Activated T-helper 1 cell treated with Interleukin-2 at 50 U/mL for 16 hours (primary cell): ENCODE results near the gene MARS2.
"Not testable (repeated sequence)": the region's sequence is repeated elsewhere in the genome, so short reads cannot be mapped to it uniquely, and the experiment has no call there.

Experiments used
- DNase-seq: peaks from one replicate; pipeline ENCODE4 v3.0.0-alpha.2; 2020; ENCODE audit warnings: low read depth

MARS2 gene

DNA sequence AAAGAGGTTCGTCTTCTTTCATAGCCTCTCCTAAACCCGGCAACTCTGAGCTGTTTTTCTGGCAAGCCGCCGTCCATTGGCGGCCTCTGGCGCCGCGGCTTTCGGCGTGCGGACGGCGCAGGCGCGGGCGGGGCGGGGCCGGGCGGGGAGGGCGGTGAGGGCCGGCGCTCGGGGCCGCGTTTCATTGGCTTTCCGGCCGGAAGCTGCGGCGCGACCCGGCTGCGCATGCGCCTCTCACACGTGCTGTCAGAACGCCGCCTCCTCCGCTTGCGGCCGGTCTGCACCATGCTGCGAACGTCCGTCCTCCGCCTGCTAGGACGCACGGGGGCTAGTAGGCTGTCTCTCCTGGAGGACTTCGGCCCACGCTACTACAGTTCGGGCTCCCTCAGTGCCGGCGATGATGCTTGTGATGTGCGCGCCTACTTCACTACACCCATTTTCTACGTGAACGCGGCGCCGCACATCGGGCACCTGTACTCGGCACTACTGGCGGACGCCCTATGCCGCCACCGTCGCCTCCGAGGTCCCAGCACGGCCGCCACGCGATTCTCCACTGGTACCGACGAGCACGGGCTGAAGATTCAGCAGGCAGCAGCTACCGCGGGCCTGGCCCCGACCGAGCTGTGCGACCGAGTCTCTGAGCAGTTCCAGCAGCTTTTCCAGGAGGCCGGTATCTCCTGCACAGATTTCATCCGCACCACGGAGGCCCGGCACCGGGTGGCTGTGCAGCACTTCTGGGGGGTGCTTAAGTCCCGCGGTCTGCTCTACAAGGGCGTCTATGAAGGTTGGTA lies at the start of gene MARS2:
Gene MARS2, plus strand, starts transcription at position 249 of the 791 bp plus-strand sequence. Its CDS starts 37 bp downstream, at position 286.
- peak; percentile 93 for DNase-seq

DNA sequence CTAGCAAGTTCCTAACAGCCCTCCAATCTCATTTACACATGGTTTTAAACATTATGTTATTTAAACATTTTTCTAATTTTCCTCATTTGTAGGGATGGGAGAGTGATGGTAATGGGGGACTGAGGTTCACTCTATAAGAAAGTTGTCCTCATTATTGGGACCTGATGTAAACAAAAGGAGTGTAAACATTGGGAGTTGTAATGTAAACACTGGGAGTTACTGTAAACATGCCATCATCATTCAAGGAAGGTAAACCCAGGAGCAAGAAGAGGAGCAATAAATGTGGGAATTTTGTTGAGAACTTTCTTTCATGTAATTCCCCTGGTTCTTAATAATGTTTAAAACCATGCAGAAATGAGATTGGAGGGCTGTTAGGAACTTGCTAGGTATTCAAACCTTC lies 47.6 kb upstream of the MARS2 start:
- DNase-seq = no peak

DNA sequence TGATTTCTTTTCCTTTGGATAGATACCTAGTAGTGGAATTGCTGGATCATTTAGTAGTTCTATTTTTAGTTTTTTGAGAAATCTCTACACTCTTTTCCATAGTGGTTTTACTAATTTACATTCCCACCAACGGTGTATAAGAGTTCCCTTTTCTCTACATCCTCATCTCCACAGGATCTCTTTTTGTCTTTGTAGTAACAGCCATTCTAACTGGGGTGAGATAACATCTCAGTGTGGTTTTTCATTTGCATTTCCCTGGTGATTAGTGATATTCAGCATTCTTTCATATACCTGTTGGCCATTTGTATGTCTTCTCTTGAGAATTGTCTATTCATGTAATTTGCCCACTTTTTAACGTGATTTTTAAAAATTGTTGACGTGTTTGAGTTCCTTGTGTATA lies 43.5 kb upstream of the MARS2 start:
- DNase-seq = no peak

DNA sequence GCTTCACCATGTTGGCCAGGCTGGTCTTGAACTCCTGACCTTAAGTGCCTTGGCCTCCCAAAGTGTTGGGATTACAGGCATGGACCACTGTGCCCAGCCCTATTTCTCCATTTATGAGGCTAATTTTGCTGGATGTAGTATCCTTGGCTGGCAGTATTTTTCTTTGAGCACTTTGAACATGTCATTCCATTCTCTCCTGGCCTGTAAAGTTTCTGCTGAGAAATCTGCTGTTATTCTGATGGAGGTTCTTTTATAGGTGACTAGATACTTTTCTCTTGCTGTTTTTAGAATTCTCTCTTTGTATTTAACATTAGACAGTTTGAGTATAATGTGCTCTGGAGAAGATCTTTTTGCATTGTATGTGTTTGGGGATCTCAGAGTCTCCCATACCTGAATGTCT lies 38.9 kb upstream of the MARS2 start:
- no peak for DNase-seq

DNA sequence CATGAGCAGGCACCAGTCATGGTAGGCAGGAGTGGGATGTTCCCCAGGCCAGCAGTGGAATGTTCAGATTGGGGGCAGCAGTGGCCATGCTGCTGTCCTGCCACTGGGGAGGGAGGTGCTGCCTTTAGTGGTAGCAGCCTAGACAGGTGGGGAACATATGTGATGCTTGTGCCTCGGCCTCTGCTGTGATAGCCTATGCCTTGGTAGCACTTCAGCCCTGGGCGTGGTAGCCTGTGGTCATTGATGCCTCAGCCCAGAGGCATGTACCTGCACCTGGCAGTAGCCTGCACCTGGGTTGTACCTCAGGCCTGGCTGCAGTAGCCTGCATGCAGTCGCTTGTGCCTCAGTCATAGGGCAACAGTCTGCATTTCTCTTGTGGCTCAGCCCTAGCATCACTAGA lies 36.9 kb upstream of the MARS2 start:
- DNase-seq = no peak

DNA sequence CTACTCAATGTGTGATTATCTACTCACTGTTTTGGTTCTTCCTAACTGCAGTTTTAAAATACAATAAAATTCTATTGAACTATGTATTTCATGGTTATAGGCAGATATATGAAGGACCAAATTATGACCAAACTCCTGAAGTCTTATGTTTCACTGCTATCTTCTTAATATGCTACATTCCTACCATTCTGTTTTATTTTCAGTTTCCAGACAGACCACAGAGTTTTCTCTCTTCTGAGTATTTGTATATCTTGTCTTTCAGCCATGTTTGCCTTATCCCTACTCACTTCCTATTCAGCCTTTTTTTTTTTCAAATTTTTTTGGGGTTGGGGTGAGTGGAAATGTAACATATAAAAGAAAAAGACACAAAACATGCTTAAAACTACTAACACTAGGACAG lies 36.1 kb upstream of the MARS2 start:
- no peak for DNase-seq

DNA sequence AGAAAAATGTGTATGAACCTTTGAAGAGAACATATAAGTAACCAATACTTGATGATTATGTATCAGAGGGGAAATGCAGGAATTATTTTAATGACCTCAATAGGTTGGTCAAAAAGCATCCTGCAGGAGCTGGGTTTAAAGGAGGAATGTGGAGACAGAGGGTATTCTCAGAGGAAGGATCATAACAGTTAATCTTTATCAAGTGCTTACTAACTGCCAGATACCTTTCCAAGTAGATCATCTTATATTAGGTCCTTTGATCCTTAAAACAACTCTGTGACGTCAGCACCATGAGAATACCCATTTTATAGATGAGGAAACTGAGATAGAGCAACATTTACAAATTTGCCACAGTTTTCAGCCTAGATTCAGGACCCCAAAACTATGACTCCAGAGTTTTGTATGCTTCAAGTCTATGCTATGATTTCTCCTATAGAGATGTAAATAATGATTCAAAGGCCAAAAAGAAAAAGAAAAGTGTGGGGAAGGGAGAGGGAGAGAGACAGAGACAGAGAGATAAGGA lies 32.7 kb upstream of the MARS2 start:
- DNase-seq = no peak

DNA sequence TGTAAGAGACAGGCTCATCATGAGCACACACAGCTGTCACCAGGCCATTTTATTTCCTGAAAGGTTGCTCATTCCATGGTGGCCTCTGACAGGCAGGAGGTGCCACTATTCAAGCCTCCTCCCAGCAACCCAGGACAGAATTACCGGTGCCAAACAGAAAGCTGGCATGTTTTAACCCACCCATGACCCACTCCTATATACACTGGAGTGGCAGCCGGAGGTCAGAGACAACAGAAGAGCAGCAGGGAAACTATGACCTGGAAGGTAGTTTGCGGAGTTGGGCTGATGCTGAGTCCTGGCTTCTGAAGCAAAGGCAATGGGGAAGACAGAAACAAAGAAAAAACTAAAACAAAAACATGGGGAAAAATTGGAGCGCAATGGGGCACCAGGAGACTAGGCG lies 32.1 kb upstream of the MARS2 start:
- DNase-seq = no peak

DNA sequence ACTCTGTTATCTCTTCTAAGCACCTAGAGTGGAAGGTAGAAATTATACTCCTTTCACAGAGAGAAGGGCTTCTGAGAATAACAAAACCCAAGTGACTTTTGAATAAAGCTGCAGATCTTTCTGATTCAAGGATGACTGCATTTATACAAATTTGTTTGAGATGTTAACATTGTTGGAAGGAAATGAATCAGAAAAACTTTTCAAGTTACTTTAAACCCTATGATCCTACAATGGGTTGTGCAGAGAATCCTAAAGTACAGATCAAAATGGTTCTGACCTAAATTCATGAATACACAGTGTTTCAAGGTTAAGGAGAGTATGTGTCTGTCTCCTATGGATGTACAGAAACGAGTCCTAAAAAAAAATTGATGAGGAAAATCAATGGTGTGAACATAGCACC lies 31.6 kb upstream of the MARS2 start:
- DNase-seq = no peak

DNA sequence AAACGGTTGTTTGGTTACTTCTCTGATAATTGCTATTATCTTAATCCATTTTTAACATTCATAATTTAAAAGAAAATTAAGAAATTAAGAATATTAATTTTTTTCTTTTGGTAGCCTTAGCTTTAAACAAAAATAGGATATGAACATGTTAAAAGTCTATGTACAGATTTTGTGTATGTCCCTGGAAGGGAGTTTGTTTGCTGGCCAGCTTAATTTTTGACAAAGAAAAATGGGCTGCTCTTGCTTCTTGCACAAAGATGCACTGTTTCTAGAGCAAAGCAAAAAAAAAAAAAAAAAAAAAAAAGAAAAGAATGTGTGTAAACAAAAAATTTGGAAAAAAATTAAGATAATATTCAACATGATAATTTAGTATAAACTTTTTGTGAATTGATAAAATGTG lies 31.1 kb upstream of the MARS2 start:
- DNase-seq = no peak

DNA sequence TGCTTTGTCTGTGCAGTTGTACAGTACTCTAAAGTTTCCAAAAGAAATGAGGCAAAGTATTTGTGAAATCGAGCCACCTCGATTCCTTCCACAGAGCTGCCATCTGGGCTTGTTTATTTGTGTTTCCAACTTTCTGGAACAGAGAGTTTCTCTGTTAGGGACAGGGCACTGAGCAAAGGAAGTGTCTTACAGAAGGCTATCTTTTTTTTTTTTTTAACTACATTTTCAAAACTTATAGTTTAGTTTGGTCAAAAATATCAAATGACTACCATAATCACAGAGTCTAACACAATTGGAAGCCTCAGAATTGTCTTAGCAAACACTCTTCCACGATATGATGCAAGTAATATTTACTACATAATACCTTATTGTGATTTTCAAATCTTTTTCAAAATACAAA lies 30.6 kb upstream of the MARS2 start:
- DNase-seq = no peak

DNA sequence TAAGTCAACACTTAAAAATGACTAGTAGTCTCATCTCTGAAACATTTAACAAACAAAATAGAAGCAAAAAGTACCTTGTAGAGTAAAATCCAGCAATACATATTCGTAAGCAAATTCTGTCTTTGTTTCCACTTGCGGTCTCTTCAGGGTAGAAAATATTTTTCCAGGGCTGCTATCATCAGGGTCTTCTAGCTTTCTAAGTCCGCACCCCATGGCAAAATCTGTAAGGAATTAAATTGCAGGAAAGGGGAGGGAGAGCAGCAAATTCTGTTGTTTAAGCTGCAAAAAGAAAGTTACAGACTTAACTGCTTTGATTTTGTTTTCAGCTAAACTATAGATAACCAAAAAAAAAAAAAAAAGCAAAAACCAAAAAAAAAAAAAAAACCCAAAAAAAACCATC lies 29.9 kb upstream of the MARS2 start, which contains the start of gene RFTN2:
Gene RFTN2, minus strand, starts transcription at position 342 of the 400 bp plus-strand sequence. Its CDS starts 129 bp downstream, at position 213.
- no peak for DNase-seq

DNA sequence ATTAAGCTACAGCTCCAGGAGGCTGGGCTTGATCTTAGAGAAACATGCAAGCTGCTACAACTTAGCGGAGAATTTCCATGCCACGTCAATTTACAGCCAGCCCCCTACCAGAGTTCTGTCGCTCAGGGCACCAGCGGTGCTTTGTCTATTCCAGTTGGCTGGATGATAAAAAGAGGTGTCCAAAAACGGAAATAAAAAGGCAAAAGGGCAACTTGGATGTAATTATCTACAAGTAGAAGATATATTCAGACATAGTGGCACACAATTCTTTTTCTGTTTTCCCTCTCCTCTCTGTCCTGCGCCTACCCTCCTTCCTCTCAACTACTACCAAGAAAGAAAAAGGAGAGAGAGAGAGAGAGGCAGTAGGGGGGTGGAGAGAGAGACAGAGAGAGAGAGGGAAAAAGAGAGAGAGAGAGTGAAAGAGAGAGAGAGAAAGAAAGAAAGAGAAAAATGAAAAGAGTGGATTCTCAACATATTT lies 29.4 kb upstream of the MARS2 start:
- DNase-seq = no peak

DNA sequence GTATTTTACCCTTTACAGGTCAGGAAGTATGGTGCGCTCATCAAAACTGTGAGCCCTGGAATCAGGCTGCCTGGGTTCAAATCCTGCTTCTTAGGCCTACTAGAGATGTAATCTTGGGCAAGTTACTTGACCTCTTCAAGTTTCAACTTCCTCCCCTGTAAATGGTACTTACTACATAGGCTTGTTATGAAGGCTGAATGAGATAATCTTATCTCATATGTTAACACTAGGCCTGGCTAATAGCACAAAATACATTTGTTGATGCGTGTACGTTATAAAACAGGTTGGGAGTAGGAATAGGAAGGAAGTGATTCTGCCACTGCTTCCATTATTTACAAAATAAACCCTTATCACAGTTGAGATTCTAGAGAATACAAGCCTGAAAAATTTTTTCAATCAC lies 28.1 kb upstream of the MARS2 start:
- no peak for DNase-seq

DNA sequence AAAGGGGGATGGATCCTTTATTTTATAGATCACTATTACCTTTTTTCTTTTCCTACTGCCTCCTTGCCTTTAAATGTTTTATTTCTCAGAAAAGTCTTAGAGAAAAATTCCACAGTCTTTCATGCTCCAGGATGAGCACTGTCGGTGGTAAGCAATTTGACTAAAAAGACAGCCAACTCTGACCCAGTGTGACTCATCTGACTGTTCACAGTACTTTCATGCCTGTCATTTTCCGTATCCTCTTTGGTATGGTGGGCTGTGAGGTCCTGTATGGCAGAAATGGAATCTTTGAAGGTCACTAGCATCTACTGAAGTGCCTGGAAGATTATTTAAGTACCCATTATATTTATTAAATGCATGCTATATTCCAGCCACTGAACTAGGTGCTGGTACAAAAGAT lies 27.7 kb upstream of the MARS2 start:
- DNase-seq = no peak

DNA sequence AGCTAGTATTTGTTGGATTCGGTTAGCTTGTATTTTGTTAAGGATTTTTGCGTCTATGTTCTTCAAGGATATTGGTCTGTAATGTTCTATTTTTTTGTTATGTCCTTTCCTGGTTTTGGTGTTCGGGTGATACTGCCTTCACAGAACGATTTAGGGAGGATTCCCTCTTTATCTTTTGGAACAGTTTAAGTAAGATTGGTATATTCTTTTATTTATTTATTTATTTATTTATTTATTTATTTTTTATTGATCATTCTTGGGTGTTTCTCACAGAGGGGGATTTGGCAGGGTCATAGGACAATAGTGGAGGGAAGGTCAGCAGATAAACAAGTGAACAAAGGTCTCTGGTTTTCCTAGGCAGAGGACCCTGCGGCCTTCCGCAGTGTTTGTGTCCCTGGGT lies 10.0 kb upstream of the MARS2 start:
- DNase-seq = not testable (repeated sequence)

DNA sequence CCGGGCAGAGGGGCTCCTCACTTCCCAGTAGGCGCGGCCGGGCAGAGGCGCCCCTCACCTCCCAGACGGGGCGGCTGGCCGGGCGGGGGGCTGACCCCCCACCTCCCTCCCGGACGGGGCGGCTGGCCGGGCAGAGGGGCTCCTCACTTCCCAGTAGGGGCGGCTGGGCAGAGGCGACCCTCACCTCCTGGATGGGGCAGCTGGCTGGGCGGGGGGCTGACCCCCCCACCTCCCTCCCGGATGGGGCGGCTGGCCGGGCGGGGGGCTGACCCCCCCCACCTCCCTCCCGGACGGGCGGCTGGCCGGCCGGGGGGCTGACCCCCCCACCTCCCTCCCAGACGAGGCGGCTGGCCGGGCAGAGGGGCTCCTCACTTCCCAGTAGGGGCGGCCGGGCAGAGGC lies 9.2 kb upstream of the MARS2 start:
- not testable (repeated sequence) for DNase-seq

DNA sequence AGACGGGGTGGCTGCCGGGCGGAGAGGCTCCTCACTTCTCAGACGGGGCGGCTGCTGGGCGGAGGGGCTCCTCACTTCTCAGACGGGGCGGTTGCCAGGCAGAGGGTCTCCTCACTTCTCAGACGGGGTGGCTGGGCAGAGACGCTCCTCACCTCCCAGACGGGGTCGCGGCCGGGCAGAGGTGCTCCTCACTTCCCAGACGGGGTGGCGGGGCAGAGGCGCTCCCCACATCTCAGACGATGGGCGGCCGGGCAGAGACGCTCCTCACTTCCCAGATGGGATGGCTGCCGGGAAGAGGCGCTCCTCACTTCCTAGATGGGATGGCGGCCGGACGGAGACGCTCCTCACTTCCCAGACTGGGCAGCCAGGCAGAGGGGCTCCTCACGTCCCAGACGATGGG lies 8.6 kb upstream of the MARS2 start:
- not testable (repeated sequence) for DNase-seq

DNA sequence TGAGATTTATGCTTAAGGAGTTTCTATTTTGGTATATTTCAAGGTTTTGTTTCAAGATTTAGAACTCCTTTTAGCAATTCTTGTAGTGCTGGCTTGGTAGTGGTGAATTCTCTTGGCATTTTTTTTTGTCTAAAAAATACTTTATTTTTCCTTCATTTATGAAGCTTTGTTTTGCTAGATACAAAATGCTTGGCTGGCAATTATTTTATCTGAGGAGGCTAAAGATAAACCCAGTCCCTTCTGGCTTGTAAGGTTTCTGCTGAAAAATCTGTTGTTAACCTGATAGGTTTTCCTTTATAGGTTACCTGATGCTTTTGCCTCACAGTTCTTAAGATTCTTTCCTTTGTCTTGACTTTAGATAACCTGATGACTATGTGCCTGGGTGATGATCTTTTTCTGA lies 5.4 kb upstream of the MARS2 start:
- not testable (repeated sequence) for DNase-seq

DNA sequence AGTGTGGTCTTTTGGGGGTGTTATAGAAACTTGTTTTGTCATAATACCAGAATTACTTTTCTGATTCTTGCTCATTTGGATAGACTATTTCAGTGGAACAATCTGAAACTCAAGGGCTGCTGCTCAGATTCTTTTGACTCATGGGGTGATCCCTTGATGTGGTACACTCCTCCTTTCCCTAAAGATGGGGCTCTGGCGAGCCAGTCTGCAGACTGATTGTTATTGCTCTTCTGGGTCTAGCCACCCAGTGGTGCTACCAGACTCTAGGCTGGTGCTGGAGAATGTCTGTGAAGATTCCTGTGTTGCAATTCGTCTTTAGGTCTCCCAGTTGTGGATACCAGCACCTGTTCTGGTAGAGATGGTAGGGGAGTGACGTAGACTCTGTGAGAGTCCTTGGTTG lies 4.2 kb upstream of the MARS2 start:
- DNase-seq = no peak

DNA sequence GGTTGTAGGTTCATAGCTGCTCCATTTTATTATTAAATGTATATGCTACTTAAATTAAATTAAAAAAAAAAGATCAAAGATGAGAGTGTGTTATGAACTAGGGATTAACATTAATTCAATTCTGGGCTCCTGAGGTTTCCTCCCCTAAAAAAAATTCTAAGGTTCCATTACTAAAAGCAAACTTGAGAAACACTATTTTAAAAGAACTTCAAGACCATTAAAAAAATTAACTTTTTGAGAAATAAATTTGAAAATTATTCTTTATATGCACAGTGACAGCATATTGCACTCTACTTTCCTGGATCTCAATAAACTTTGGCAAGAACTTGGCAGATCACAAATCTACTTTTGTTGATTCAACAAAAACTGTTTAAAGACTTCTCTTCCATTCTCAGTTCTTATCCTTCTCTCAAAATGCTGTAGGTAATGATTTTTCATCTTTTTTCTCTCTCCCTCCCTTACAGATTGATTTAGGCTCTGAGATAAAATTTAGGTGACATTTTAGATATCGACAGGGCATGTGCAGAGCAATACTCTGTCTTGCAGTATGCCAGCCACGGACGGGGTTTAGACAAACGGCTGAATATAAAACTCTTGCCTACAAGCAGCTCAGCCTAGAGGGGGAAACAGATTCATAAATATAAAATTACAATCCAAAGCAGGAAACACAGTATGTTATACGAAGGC lies 592 bp upstream of the MARS2 start:
- no peak for DNase-seq

DNA sequence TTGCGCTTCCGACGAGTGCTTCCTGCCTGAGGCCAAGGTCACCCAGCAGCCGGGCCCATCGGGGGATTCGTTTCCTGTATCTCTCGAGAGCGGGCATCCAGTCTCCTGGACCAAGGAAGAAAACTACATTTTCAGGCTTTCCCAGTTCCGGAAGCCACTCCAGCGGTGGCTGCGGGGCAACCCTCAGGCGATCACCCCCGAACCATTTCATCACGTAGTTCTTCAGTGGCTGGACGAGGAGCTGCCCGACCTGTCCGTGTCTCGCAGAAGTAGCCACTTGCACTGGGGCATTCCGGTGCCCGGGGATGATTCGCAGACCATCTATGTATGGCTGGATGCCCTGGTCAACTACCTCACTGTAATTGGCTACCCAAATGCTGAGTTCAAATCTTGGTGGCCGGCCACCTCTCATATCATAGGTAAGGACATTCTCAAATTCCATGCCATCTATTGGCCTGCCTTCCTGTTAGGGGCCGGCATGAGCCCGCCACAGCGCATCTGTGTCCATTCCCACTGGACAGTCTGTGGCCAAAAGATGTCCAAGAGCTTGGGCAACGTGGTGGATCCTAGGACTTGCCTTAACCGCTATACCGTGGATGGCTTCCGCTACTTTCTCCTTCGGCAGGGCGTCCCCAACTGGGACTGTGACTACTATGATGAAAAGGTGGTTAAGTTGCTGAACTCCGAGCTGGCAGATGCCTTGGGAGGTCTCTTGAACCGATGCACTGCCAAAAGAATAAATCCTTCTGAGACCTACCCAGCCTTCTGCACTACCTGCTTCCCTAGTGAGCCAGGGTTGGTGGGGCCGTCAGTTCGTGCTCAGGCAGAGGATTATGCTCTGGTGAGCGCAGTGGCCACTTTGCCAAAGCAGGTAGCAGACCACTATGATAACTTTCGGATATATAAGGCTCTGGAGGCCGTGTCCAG lies 1.0 kb downstream of the MARS2 start:
- DNase-seq = no peak
